HG02981 (cell line): Measurements from ENCODE around the gene PKD2L1.
"Not testable (repeated sequence)": the region's sequence is repeated elsewhere in the genome, so short reads cannot be mapped to it uniquely, and the experiment has no call there.

Experiments used
- ATAC-seq: cut with Tn5 transposase; IDR thresholded peaks from one replicate; pipeline ENCODE4 v1.9.1; 2021; ENCODE audit warnings: mild to moderate bottlenecking, moderate library complexity; ENCODE audit not compliant: unreplicated experiment

PKD2L1 gene

DNA sequence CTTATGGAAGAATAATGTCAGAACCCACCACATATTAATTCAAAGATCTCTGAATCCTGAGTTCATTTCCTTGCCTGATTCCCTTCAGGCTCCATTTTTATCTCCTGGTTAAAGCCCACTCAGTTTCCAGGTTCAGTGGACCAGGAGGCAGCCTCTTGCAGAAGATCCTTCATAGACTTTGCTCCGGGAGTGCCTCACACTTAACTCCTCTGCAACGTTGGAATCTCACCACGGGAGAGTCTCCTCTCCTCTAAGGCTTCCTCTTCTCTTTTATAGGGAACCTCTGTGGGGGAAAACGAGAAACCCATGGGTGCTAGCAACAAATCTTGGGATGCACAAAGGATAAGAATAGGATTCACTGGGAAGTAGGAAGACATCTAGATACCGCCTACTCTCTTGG lies 41.8 kb downstream of the PKD2L1 start:
- no peak for ATAC-seq

DNA sequence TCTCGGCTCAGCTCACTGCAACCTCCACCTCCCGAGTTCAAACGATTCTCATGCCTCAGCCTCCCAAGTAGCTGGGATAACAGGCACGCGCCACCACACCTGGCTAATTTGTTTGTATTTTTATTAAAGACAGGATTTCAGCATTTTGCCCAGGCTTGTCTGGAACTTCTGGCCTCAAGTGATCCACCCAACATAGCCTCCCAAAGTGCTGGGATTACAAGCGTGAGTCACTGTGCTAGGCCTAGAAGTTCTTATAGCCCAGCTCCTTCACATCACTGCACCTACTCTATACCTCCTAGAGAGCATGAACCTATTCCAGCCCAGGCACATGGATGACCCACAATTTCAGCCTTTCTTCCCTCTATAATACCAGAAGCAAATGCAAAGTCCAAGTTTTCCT lies 42.3 kb downstream of the PKD2L1 start:
- no peak for ATAC-seq

DNA sequence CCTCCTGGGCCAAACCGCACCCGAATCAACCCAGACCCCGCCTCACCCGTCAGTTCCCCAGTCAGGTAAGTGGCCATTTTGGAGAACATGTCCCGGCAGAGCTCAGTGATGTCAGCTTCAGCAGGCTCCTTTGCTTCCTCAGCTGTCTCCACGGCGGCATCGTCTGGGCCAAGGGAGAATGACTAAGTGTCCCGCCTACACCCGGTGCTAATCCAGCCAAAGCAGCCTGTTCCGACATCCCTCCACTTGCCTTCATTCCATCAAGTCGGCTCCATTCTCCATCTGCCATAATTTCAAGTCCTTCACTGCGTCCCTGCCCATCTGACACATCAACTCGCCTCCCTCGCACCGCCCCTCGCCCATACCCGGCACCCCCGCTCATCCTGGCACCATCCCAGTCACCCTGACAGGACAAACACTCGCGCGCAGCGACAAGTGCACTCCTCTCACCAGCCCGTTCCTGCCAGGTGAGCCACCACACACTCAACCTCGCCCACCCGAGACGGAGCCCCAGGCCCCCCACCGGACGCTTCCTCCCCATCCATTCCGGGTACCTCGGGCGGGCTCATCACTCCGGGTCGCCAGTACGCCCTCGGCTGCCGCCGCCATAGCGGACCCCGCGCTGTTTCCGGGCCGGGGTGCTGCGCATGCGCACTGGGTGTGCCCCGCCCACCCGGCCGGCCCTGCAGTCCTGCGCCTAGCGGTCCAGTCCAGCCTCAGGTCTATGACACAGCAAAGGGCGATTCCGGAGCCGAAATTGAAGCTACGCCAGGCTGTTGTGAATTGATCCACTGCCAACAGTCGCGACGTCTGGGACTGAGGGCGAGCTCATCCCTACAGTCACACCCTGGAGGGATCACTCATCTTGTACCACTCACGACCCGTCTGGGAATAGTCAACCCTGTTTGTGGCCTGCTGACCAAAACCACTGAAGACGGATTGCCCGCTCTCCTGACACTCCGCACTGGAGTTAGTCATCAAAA lies 43.7 kb downstream of the PKD2L1 start, which contains the start of gene BLOC1S2:
BLOC1S2 (minus strand) TSS at position 630 of the 983 bp plus-strand sequence; CDS start at position 609, 21 bp downstream.
- peak; percentile 81 for ATAC-seq

DNA sequence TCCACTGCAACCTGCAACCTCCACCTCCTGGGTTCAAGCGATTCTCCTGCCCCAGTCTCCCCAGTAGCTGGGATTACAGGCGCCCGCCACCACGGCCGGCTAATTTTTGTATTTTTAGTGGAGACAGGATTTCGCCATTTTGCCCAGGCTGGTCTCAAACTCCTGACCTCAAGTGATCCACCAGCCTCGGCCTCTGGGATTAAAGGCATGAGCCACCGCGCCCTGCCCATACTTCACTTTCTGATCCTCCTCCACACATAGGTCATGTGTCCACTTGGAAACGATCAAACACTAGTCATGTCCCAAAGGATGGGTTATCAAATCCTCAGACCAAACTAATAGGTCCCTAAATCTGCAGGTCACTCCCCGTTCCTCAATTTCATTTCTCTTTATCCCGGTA lies 44.7 kb downstream of the PKD2L1 start:
- ATAC-seq = not testable (repeated sequence)

DNA sequence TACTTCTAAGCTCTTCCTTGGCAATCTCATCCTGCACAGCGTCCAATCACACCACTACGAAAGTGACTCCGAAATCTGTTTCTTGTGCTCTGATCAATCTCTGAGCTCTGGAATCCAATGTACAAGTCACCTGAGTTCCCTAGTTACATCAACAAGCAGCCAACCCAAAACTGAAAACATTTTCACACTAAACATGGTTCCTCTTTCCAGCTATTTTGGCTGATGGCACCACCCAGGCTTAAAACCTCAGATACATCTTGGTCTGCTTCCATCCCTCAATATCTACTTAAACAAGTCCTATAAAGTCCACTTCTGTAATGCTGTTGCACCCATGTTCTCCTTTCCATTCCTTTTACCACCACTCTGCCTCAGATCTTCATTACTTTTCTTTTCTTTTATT lies 47.1 kb downstream of the PKD2L1 start:
- no peak for ATAC-seq

DNA sequence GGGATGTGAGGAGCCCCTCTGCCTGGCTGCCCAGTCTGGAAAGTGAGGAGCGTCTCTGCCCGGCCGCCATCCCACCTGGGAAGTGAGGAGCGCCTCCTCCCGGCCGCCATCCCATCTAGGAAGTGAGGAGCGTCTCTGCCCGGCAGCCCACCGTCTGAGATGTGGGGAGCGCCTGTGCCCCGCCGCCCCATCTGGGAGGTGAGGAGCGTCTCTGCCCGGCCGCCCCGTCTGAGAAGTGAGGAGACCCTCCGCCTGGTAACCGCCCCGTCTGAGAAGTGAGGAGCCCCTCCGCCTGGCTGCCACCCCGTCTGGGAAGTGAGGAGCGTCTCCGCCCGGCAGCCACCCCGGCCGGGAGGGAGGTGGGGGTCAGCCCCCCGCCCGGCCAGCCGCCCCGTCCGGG lies 53.1 kb downstream of the PKD2L1 start:
- ATAC-seq = not testable (repeated sequence)

DNA sequence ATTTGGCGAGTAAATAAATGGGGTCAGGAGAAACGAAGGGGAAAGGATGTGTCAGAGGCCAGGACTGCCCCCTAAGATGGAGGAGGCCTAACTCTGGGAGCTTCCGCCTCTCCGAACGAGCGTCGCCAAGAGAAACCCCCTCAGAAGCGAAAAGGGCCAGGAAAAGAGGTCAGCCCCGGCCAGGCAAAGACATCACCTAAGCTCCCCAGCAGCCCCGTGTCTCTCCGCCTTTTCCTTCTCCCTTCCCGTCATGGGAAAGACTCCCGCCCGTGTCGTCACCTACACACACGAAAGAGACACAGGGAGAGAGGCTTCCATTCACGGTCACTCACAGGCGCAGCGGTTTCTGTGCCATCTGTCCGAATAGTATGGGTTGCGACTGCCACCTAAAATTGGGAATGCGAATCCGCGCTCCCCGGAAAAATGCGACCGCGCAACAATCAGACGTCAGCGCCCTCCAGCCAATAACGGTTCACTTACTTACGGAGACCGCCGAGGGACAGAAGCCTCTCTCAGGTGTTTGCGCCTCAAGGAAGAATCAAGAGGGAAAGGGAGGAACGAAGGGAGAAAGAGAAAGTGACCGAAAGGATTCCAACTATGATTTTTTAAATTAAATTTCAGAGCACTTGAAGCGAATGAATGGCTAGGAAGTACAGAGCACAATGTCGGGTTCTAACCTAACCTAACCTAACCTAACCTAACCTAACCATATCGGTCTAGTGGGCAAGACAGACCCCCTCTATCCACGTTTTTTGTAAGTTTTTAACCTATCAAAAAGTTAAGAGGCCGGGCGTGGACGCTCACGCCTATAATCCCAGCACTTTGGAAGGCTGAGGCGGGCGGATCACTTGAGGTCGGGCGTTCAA lies 62.6 kb downstream of the PKD2L1 start, which contains the start of gene CWF19L1:
CWF19L1 (minus strand) TSS at position 400 of the 866 bp plus-strand sequence; CDS start at position 355, 45 bp downstream.
- ATAC-seq = peak; percentile 72

DNA sequence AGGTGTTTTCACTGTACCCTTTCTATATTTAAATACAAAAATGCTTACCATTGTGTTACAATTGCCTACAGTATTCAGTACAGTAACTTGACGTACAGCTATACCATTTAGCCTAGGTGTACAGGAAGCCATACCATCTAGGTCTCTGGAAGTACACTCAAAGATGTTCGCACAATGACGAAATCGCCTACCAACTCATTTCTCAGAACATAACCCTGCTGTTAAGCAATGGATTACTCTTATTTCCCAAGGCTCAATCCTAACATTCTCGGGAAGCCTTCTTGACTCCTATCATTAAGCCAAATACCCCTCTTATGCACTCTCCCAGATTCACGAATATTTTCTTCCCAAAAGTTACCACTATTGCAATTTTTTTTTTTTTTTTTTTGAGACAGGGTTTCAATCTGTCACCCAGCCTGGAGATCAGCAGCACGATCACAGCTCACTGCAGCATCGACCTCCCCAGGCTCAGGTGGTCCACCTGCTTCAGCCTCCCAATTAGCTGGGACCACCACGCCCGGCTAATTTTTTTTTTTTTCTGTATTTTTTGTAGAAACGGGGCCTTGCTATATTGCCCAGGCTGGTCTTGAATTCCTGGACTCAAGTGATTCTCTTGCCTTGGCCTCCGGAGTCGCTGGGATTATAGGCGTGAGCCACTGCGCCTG lies 64.1 kb downstream of the PKD2L1 start:
- ATAC-seq = no peak

DNA sequence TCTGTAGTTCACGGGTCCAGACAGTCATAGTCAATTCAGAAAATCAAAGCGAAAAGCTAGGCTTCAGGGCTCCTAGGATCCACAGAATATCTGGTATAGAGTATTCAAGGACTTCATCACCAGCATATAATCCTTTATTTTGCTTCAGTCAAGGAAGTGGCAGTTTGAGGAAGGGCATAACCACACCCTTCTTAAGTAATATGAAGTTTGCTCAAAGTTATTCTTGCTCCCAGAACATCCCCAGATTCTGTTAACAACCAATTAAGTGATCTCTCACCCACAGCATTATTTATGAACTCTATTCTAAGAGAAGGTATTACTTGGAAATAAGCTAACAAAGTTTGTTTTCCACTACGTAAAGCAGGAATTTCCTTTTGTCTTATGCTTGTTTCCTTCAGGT lies 75.8 kb downstream of the PKD2L1 start:
- ATAC-seq = no peak

DNA sequence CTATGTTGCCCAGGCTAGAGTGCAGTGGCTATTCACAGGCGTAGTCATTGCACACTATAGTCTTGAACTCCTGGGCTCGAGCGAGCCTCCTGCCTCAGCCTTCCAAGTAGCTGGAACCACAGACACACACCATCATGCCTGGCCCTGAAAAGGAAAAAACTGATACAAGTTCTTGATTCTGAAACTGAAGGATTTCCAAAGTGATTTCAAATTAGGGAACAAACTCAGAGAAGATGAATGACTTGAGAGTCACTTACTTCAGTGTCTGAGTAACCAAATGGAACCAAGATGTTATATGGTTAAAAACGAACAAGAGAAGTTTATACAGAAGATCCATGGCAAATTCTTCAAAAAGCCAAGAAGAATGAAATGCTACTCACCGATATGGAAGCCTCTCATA lies 77.0 kb downstream of the PKD2L1 start:
- no peak for ATAC-seq

DNA sequence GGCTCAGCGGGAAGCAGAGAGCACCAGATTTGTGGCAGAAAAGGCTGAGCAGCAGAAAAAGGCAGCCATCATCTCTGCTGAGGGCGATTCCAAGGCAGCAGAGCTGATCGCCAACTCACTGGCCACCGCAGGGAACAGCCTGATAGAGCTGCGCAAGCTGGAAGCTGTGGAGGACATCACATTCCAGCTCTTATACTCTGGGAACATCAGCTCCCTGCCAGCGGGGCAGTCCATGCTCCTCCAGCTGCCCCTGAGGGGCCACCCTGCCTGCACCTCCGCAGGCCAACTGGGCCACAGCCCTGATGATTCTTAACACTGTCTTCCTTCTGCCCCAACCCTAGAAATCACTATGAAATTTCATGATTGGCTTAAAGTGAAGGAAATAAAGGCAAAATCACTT lies 81.2 kb downstream of the PKD2L1 start:
- ATAC-seq = no peak

DNA sequence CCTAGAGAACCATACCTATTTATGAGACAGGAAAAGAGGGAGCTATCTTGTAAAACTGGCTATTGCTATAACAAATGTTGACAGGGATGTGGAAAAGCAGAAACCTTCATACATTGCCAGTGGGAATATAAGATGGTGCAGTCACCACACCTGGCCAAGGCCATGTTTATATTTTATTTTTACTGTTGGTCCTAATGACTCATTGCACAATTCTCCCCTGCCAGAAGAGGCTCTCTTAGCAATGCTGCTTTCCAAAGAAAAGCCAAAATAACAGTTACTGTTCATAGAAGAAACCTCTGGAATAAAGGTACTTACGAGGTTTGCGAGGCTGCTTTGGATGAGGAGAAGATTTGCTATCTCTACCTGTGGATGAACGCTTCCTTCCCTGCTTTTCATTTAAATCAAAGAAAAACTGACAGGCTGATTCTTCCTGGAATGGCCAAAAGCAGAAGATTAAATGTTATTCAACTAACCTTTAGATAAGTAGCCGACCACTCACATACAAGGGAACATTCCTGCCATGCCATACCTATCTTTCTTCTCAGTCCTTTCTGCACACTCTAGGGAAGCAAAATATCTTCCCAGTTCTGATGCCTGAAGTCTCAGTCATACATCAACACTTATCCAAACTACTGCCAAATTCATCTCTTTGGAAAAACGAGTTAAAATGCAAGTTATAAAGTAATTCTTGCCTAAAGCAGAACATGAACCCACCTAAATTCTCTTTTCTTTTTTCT lies 84.4 kb downstream of the PKD2L1 start:
- ATAC-seq = no peak

DNA sequence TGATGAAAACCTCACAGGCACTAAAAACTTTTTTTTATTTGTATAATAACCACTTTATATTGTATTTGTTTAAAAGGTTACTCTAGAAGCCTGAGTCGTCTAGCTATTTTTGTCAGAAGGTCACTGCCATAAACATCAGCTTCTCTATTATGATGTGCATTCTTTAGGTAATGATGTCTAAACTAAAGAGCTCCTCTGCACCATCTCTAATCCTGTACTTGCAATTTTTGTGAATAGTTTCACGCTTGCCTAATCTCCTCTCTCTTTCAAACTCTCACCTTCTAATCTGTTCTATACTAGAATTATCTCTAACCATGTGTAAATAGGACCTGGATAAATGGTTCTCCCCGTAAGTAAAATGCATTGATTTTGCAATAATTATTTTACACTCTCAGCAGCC lies 90.2 kb downstream of the PKD2L1 start:
- no peak for ATAC-seq

DNA sequence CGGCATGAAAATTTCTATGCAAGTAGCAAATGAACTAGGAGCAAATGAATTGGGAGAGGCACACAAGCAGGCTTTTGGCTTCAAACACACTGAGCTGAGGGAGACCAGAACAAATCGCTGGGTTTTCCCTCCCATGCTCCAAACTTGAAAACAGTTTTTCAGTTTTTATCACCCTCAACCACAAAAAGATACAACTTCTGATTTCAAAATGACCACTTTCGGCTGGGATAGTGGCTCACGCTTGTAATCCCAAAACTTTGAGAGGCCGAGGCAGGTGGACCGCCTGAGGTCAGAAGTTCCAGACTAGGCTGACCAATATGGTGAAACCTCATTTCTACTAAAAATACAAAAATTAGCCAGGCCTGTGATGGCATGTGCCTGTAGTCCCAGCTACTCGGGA lies 91.6 kb downstream of the PKD2L1 start:
- no peak for ATAC-seq
